ENCODE measurements around the gene ZC3H14.

DNA sequence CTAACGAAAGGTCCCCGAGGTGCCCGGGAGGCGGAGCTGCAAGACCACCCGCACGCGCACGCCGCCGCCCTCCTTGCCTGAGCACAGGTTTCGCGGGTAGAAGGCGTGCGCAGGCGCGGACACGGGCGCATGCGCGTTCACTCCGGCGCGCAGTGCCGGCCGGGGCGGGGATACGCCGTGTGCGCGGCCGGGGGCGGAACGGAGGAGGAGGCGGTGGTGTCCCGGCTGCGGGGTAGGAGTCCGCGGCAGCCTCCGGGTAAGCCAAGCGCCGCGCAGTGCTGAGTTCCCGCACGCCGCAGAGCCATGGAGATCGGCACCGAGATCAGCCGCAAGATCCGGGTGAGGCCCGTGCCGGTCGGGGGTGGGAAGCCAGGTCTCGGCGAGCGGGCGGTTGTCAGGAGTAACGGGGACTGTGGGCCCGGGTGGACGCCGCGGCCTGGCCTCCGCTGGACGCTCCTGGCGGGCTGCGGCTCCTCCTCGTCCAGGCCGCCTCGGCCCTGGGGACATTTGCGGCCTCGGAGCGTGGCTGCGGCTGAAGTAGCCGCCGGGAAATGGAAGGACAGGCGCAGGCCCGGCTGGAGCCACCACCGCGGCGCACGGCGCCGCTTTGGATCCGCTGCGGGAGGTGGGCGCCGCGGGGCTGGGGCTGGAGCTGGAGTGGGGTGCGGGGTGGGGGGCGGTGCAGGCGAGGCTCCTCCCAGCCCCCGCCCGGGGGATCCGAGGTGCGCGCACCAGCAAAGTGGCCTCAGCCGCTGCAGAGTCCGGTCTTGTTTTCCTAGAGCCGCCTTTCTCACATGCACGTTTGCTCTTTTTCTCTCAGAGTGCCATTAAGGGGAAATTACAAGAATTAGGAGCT, at the start of gene ZC3H14:
- TF ChIP-seq ZNF157 (tag by site-specific recombination; IDR thresholded peaks at IDR 0.05) (no peak), ZFHX2 (tag by site-specific recombination; conservative IDR thresholded peaks at IDR 0.05) (peak; percentile 95)

Measured in HEK293 (cell line).